KBM-7 (cell line): ENCODE results near the gene RPP38.

Experiments
- DNase-seq: peaks from one replicate; pipeline ENCODE4 v3.0.0-alpha.2; 2015
- in situ Hi-C: fragments of 300-500 bp; cut with MboI; formaldehyde crosslinking; loops from 2 replicates; pipeline ENCODE4 v1.14.3; 2020; ENCODE audit warnings: low sequenced_read_pairs, low pct_unique_long_range_greater_than_20kb, mixed read lengths

RPP38 gene

DNA sequence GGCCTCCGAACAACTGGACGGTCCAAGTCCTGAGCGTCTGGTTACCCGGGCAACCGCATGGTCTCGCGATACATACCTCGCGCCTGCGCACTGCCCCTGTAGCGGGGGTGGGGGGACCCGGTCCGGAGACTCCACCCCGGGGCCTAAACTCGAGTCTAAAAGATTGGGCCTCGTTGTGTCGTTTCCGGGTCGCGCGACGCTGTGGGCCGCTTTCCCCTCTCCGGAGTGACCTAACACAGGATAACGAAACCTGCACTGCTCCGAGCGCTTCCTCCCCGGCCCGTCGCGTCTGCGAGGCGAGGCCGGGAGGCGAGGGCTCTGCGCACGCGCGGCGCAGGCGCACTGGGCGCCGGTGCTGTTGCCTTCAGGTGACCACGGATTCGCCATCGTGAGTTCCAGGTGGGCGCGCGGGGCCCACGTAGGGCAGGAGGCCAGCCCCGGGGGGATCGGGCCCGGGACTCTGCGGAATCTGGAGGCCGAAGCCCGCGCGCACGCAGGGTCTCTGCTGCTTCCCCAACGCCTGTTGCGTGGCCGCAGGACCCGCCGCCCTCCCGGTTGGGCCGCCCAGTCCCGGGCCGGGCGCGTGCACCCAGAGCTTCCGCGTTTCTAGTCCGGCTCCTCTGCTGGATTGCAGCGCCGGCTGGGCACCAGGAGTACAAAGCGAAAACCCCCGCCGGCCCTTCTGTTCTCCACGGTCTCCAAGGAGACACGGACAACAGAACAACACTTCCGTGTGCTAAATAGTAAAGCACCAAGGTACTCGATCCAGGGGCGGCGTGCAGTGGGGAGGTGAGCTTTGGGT lies at the start of gene RPP38:
TSS of gene RPP38 (plus strand) at position 345 of the 802 bp plus-strand sequence. CDS start 5,960 bp downstream, outside the sequence.
- in situ Hi-C loops, result no loop called here
- peak; percentile 92 for DNase-seq

DNA sequence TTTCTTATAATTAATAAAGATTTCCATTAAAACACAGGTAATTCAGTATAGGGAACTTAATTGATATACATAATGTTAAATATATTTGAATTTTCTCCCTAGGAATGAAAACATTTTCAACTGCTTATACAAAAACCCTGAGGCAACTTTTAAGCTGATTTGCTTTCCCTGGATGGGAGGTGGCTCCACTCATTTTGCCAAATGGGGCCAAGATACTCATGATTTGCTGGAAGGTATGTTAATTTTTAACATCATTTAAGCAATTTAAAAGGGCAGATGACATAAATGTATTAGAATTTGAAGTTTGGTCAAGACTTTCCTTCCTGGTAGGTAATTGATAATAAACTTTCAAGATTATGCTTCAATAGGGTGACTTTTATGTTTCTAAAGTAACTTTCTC lies 47.6 kb upstream of the RPP38 start:
- in situ Hi-C loops, result no loop called here

GRCh38 chr10:15052121-15052520 lies 45.0 kb upstream of the RPP38 start:
- in situ Hi-C loops, result no loop called here
- DNase-seq, result no peak

More for the DNA sequence above, 47.6 kb upstream of the RPP38 start:
- no peak for DNase-seq

GRCh38 chr10:15053061-15053460 lies 44.1 kb upstream of the RPP38 start:
- DNase-seq, result no peak
- in situ Hi-C loops, result no loop called here

DNA sequence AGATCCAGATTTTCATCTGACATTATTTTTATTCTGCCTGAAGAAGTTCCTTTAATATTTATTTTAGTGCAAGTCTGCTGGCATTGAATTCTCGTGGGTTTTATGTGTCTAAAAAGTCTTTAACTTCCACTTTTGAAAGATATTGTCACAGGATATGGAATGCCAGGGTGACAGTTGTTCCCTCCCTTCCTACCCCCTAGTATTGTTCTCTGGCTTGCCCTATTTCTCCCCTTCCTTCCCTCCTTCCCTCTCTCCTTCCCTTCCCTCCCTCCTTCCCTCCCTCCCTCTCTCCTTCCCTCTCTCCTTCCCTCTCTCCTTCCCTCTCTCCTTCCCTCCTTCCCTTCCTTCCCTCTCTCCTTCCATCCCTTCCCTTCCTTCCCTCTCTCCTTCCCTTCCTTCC lies 38.5 kb upstream of the RPP38 start:
- DNase-seq, result no peak
- in situ Hi-C loops, result no loop called here

DNA sequence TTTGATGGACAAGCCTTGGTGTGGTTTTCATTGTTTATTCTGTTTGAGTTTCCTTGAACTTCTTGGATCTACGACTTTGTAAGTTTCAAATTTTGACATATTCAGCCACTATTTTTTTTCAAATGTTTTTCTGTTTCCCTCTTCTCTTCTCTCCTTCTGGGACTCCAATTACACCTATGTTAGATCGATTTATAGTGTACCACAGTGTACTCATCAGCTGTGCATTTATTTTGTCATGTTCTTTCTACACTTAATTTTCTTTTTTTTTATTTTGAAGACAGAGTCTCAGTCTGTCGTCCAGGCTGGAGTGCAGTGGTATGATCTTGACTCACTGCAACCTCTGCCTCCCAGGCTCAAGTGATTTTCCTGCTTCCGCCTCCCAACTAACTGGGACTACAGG lies 37.2 kb upstream of the RPP38 start:
- in situ Hi-C loops, result no loop called here
- no peak for DNase-seq

GRCh38 chr10:15060638-15061037 lies 36.5 kb upstream of the RPP38 start:
- DNase-seq, result no peak
- in situ Hi-C loops, result no loop called here

- no peak for DNase-seq
- in situ Hi-C loops, result no loop called here
These were observed 30.0 kb upstream of the RPP38 start for GRCh38 chr10:15067154-15067553.

DNA sequence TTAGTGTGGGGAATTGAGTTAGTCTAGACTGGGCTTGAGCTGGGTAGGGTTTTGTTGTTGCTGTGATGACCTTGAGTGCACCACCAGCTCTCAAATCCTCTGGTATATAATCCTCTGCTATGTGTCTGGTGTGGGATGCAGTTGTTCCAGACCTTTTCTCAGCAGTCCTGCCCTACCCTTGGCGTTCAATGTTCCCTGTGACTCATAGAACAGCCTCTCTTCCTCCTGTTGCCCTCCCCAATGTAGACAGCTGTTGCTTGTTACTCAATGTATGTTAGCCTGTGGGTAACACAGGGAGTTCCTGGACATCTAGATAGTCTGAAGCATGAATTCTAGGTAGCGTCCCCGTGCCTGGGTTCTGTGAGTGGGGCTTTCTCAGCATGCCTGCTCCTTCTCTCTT lies 28.4 kb upstream of the RPP38 start:
- DNase-seq, result no peak
- in situ Hi-C loops, result no loop called here

- DNase-seq, result no peak
- in situ Hi-C loops, result no loop called here
These were observed 27.9 kb upstream of the RPP38 start for GRCh38 chr10:15069230-15069629.

DNA sequence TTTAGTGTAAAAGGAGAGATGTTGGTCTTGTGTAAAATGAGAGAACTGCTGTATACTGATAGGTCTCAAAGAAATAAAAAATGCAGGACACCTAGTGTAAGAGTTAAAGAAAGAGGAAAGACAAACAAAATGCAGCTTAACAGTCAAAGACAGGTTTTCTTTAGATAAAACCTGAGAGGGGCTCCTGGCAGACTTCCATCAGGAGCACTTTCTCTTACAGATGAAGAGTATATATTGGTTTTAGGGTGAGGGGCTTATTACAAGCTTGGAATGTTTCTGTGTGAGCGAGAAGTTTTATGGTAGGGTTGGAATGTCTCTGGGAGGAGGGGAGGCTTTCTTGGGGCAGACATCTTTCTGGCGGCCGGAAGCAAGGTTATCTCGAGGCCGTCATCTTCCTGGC lies 24.8 kb upstream of the RPP38 start:
- DNase-seq, result no peak
- in situ Hi-C loops, result no loop called here

GRCh38 chr10:15075421-15075820 lies 21.7 kb upstream of the RPP38 start:
- in situ Hi-C loops, result no loop called here
- DNase-seq, result no peak

GRCh38 chr10:15083674-15084501 lies 13.3 kb upstream of the RPP38 start:
- in situ Hi-C loops, result no loop called here
- no peak for DNase-seq

DNA sequence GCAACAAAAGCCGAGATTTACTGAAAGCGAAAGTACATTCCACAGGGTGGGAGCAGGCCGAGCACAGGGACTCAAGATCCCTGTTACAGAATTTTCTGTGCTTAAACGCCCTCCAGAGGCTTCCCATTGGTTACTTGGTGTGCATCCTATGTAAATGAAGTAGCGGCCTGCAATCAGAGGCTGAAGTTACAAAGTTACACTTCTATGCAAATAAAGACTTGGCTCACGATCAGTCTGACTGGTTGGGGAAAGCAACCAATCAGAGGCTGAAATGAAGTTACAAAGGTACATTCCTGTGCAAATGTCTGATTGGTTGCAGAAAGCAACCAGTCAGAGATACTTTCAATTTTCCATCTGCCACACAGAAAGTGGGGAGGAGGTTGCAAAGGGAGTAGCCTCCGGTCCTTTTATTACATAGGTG lies 12.6 kb upstream of the RPP38 start:
- no peak for DNase-seq
- in situ Hi-C loops, result no loop called here

- peak; percentile 86 for DNase-seq
- in situ Hi-C loops, result no loop called here
These were observed 8.5 kb upstream of the RPP38 start, which contains the start of gene ACBD7 for GRCh38 chr10:15088428-15089261. Gene ACBD7 (minus strand): TSS chr10:15088776. CDS start chr10:15088728, 48 bp downstream.

- DNase-seq, result no peak
- in situ Hi-C loops, result no loop called here
These were observed 5.7 kb upstream of the RPP38 start for GRCh38 chr10:15091418-15091817.

DNA sequence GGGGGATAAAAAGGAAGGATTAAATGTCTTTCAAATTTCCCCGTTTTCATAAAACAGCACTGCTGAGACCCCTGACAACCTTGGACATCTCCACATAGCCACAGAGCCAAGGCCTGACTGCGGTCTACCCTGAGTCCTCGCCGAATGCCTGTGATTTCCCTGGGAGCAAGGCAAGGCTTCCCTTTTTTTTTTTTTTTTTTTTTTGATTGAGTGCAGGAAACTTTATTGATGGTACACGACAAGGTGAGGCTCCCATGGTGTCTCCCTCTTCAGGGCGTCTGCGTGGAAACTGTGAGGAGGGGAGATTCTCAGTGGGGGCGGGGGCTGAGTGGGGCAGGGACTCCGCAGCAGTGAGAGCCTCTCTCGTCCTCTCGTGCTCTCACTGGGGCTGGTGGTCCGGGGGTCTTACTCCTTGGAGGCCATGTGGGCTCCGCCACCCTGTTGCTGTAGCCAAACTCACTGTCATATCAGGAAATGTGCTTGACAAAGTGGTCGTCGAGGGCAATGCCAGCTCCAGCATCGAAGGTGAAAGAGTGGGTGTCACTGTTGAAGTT lies 4.2 kb upstream of the RPP38 start:
- no peak for DNase-seq
- in situ Hi-C loops, result no loop called here

GRCh38 chr10:15096661-15097010 lies 519 bp upstream of the RPP38 start:
- DNase-seq, result no peak
- in situ Hi-C loops, result no loop called here

DNA sequence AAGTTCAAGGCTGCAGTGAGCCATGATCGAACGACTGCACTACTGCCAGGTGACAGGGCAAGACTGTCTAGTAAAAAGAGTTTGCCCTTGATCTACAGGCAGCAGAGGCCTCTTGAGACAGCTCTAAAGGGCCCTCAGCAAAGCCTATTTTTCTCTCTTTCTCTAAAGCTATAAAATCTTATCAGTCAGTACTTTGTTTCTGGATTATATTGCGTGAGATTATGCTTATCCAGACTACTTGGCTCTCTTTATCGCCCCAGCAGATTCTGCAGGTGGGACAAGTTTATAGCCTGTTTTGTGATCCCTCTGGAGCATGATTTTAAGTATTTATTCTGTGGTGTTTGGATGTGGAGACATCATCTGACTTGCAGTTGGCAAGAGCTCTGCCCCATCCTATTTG lies 2.7 kb downstream of the RPP38 start:
- DNase-seq, result no peak
- in situ Hi-C loops, result no loop called here
